ENCODE data around the gene CHI3L1. TPM values are rescaled to one million over a fixed set of nuclear protein-coding genes. Genes with fewer than 3 reads are reported as not detected.

The CHI3L1 gene
- total RNA-seq, 1 donor from 2014 or later: not detected

- no peak overlapping the region for H3K4me3 Mint-ChIP-seq
- peaks cover 28% of the 10 kb centered on the region for H3K4me1 Mint-ChIP-seq
- DNase-seq (ENCODE audit: low read depth, low spot score): no peak
- no peaks in the 10 kb centered on the region for H3K27me3 Mint-ChIP-seq (ENCODE audit: low read depth)
- no peaks in the 10 kb centered on the region for H3K36me3 Mint-ChIP-seq (ENCODE audit: low read depth)
- H3K27ac Mint-ChIP-seq (ENCODE audit: unreplicated experiment): no peak overlapping the region
- no peak for TF ChIP-seq CTCF (conservative IDR thresholded peaks at IDR 0.05)
- no peaks in the 10 kb centered on the region for H3K9me3 Mint-ChIP-seq
Measured at GRCh38 chr1:203186091-203186445, 436 bp downstream of the CHI3L1 start.

GRCh38 chr1:203185585-203185984 is 919 bp downstream of the CHI3L1 start:
- Mint-ChIP-seq H3K36me3 (ENCODE audit: low read depth) (no peaks in the 10 kb centered on the region), H3K4me1 (peaks cover 28% of the 10 kb centered on the region), H3K4me3 (no peak overlapping the region), H3K9me3 (no peaks in the 10 kb centered on the region), H3K27ac (ENCODE audit: unreplicated experiment) (peak overlapping the region; percentile 71), H3K27me3 (ENCODE audit: low read depth) (no peaks in the 10 kb centered on the region)
- TF ChIP-seq CTCF (conservative IDR thresholded peaks at IDR 0.05): no peak
- DNase-seq (ENCODE audit: low read depth, low spot score): no peak

GRCh38 chr1:203185061-203185461 is 1.4 kb downstream of the CHI3L1 start:
- Mint-ChIP-seq H3K4me1 (peaks cover 28% of the 10 kb centered on the region), H3K27ac (ENCODE audit: unreplicated experiment) (no peak overlapping the region), H3K9me3 (no peaks in the 10 kb centered on the region), H3K36me3 (ENCODE audit: low read depth) (no peaks in the 10 kb centered on the region), H3K4me3 (no peak overlapping the region), H3K27me3 (ENCODE audit: low read depth) (no peaks in the 10 kb centered on the region)
- no peak for DNase-seq (ENCODE audit: low read depth, low spot score)
- TF ChIP-seq CTCF (conservative IDR thresholded peaks at IDR 0.05): no peak

GRCh38 chr1:203184467-203184866 is 2.0 kb downstream of the CHI3L1 start:
- peaks cover 32% of the 10 kb centered on the region for H3K4me1 Mint-ChIP-seq
- no peak for TF ChIP-seq CTCF (conservative IDR thresholded peaks at IDR 0.05)
- H3K9me3 Mint-ChIP-seq: no peaks in the 10 kb centered on the region
- H3K4me3 Mint-ChIP-seq: no peak overlapping the region
- DNase-seq (ENCODE audit: low read depth, low spot score): no peak
- H3K27me3 Mint-ChIP-seq (ENCODE audit: low read depth): no peaks in the 10 kb centered on the region
- no peak overlapping the region for H3K27ac Mint-ChIP-seq (ENCODE audit: unreplicated experiment)
- H3K36me3 Mint-ChIP-seq (ENCODE audit: low read depth): no peaks in the 10 kb centered on the region

GRCh38 chr1:203183828-203184227 is 2.7 kb downstream of the CHI3L1 start:
- no peaks in the 10 kb centered on the region for H3K9me3 Mint-ChIP-seq
- TF ChIP-seq CTCF (conservative IDR thresholded peaks at IDR 0.05): no peak
- H3K36me3 Mint-ChIP-seq (ENCODE audit: low read depth): no peaks in the 10 kb centered on the region
- DNase-seq (ENCODE audit: low read depth, low spot score): no peak
- peaks cover 34% of the 10 kb centered on the region for H3K4me1 Mint-ChIP-seq
- no peak overlapping the region for H3K27ac Mint-ChIP-seq (ENCODE audit: unreplicated experiment)
- no peak overlapping the region for H3K4me3 Mint-ChIP-seq
- no peaks in the 10 kb centered on the region for H3K27me3 Mint-ChIP-seq (ENCODE audit: low read depth)
